ENCODE measurements around the gene CYP4A11.
"Not testable (repeated sequence)": the region's sequence is repeated elsewhere in the genome, so short reads cannot be mapped to it uniquely, and the experiment has no call there.

The CYP4A11 gene

GRCh38 chr1:46903481-46903880 lies 37.8 kb downstream of the CYP4A11 start:
- no peaks in the 10 kb centered on the region for H4K20me1 ChIP-seq (ENCODE audit: insufficient read depth, low read length)
- H3K36me3 ChIP-seq (ENCODE audit: insufficient read depth, low read length): no peaks in the 10 kb centered on the region
- no peak overlapping the region for H3K27ac ChIP-seq (ENCODE audit: low read length)
- H3K9me3 ChIP-seq (ENCODE audit: insufficient read depth, low read length, severe bottlenecking): no peaks in the 10 kb centered on the region
- no peaks in the 10 kb centered on the region for H3K4me1 ChIP-seq (ENCODE audit: insufficient read depth, low read length)
- H3K9ac ChIP-seq (ENCODE audit: low read depth, low read length): no peak overlapping the region
- TF ChIP-seq EZH2 (IDR thresholded peaks at IDR 0.05; ENCODE audit: borderline replicate concordance, low read depth, low read length, severe bottlenecking) (no peak), CTCF (IDR thresholded peaks at IDR 0.05; ENCODE audit: borderline replicate concordance, extremely low read depth, low read length, poor library complexity, severe bottlenecking) (no peak)
- H2AFZ ChIP-seq (ENCODE audit: low read depth, low read length): no peak overlapping the region
- H3K4me2 ChIP-seq (ENCODE audit: insufficient read depth, low read length): no peak overlapping the region
- no peaks in the 10 kb centered on the region for H3K27me3 ChIP-seq (ENCODE audit: insufficient read depth, low read length, poor library complexity)
- no peaks in the 10 kb centered on the region for H3K79me2 ChIP-seq (ENCODE audit: insufficient read depth, low read length)
- no peak overlapping the region for H3K4me3 ChIP-seq (ENCODE audit: low read depth in 1 of 2, low read length in 2 of 2)
- ATAC-seq (ENCODE audit: insufficient read depth, low read depth) (no peak), DNase-seq (no peak)

- ATAC-seq (ENCODE audit: insufficient read depth, low read depth): no peak
Measured at GRCh38 chr1:46900401-46900800, 40.9 kb downstream of the CYP4A11 start.

GRCh38 chr1:46881656-46882055 lies 59.6 kb downstream of the CYP4A11 start:
- H3K4me2 ChIP-seq (ENCODE audit: insufficient read depth, low read length); H3K9ac ChIP-seq (ENCODE audit: low read depth, low read length); H3K27me3 ChIP-seq (ENCODE audit: insufficient read depth, low read length, poor library complexity); H2AFZ ChIP-seq (ENCODE audit: low read depth, low read length); H3K4me3 ChIP-seq (ENCODE audit: low read depth in 1 of 2, low read length in 2 of 2); H3K9me3 ChIP-seq (ENCODE audit: insufficient read depth, low read length, severe bottlenecking); H3K79me2 ChIP-seq (ENCODE audit: insufficient read depth, low read length); H3K27ac ChIP-seq (ENCODE audit: low read length); H4K20me1 ChIP-seq (ENCODE audit: insufficient read depth, low read length); H3K4me1 ChIP-seq (ENCODE audit: insufficient read depth, low read length); DNase-seq; H3K36me3 ChIP-seq (ENCODE audit: insufficient read depth, low read length); ATAC-seq (ENCODE audit: insufficient read depth, low read depth): not testable (repeated sequence)

More at GRCh38 chr1:46900401-46900800, 40.9 kb downstream of the CYP4A11 start:
- Histone ChIP-seq H3K27ac (ENCODE audit: low read length) (no peak overlapping the region), H3K79me2 (ENCODE audit: insufficient read depth, low read length) (no peaks in the 10 kb centered on the region), H3K27me3 (ENCODE audit: insufficient read depth, low read length, poor library complexity) (no peaks in the 10 kb centered on the region), H3K9me3 (ENCODE audit: insufficient read depth, low read length, severe bottlenecking) (no peaks in the 10 kb centered on the region), H3K4me2 (ENCODE audit: insufficient read depth, low read length) (no peak overlapping the region), H3K4me1 (ENCODE audit: insufficient read depth, low read length) (no peaks in the 10 kb centered on the region), H3K4me3 (ENCODE audit: low read depth in 1 of 2, low read length in 2 of 2) (no peak overlapping the region), H2AFZ (ENCODE audit: low read depth, low read length) (no peak overlapping the region), H3K9ac (ENCODE audit: low read depth, low read length) (no peak overlapping the region), H4K20me1 (ENCODE audit: insufficient read depth, low read length) (no peaks in the 10 kb centered on the region), H3K36me3 (ENCODE audit: insufficient read depth, low read length) (no peaks in the 10 kb centered on the region)
- TF ChIP-seq CTCF (IDR thresholded peaks at IDR 0.05; ENCODE audit: borderline replicate concordance, extremely low read depth, low read length, poor library complexity, severe bottlenecking): no peak
- DNase-seq: no peak

Data from DND-41 (cell line).